COLO829 (cell line): ENCODE results near the gene NCOA7.
"Not testable (repeated sequence)": the region's sequence is repeated elsewhere in the genome, so short reads cannot be mapped to it uniquely, and the experiment has no call there.

ENCODE experiments used
- DNase-seq: peaks from one replicate; pipeline ENCODE4 v3.0.0; 2012; ENCODE audit warnings: low spot score

The NCOA7 gene

GRCh38 chr6:125950293-125950692 lies 159.5 kb downstream of the NCOA7 start:
- DNase-seq, result no peak

GRCh38 chr6:125950716-125951115 lies 160.0 kb downstream of the NCOA7 start:
- not testable (repeated sequence) for DNase-seq

GRCh38 chr6:125951323-125951722 lies 160.6 kb downstream of the NCOA7 start:
- no peak for DNase-seq

- DNase-seq, result no peak
These were observed 162.2 kb downstream of the NCOA7 start for GRCh38 chr6:125952764-125953501.

GRCh38 chr6:125953502-125953875 lies 162.7 kb downstream of the NCOA7 start:
- DNase-seq, result no peak

GRCh38 chr6:125954735-125955339 lies 164.1 kb downstream of the NCOA7 start:
- DNase-seq, result no peak

GRCh38 chr6:125955973-125956372 lies 165.2 kb downstream of the NCOA7 start:
- no peak for DNase-seq

GRCh38 chr6:125956506-125957390 lies 166.0 kb downstream of the NCOA7 start, which contains the start of gene HINT3:
Gene HINT3, plus strand, starts transcription at chr6:125956770. Its CDS starts 208 bp downstream, at chr6:125956978.
- peak; percentile 94 for DNase-seq

GRCh38 chr6:125957391-125957693 lies 166.6 kb downstream of the NCOA7 start:
- DNase-seq, result no peak

GRCh38 chr6:125957845-125958244 lies 167.1 kb downstream of the NCOA7 start:
- peak; percentile 58 for DNase-seq

GRCh38 chr6:125959041-125959440 lies 168.3 kb downstream of the NCOA7 start:
- DNase-seq, result no peak

GRCh38 chr6:125961117-125961516 lies 170.4 kb downstream of the NCOA7 start:
- no peak for DNase-seq

- no peak for DNase-seq
These were observed 172.2 kb downstream of the NCOA7 start for GRCh38 chr6:125962900-125963497.

GRCh38 chr6:125963817-125964216 lies 173.1 kb downstream of the NCOA7 start:
- DNase-seq, result no peak

GRCh38 chr6:125966569-125966968 lies 175.8 kb downstream of the NCOA7 start:
- DNase-seq, result no peak

- no peak for DNase-seq
These were observed 177.7 kb downstream of the NCOA7 start for GRCh38 chr6:125968493-125968892.

GRCh38 chr6:125970760-125971159 lies 180.0 kb downstream of the NCOA7 start:
- no peak for DNase-seq

GRCh38 chr6:125972478-125972877 lies 181.7 kb downstream of the NCOA7 start:
- not testable (repeated sequence) for DNase-seq

- no peak for DNase-seq
These were observed 183.6 kb downstream of the NCOA7 start for GRCh38 chr6:125974214-125974866.

GRCh38 chr6:125979101-125979500 lies 188.3 kb downstream of the NCOA7 start:
- DNase-seq, result no peak
